ENCODE data around the gene KLF6. TPM values are rescaled to one million over a fixed set of nuclear protein-coding genes. Genes with fewer than 3 reads are reported as not detected.

The KLF6 gene
- total and polyA plus RNA-seq, 2 experiments from 2014 or later = 19.6 to 35.4 TPM

- H3K79me2 ChIP-seq (replicated peaks; ENCODE audit: insufficient read depth) = peaks cover 65% of the 10 kb centered on the region
- no peak overlapping the region for H3K4me3 Mint-ChIP-seq
Observed at GRCh38 chr10:3779158-3779741, 5.8 kb downstream of the KLF6 start.

More at GRCh38 chr10:3779158-3779741, 5.8 kb downstream of the KLF6 start:
- H3K27me3 ChIP-seq (ENCODE audit: insufficient read depth) = no peaks in the 10 kb centered on the region
- H3K27ac ChIP-seq (ENCODE audit: low read depth) = no peak overlapping the region
- H3K36me3 ChIP-seq (ENCODE audit: insufficient read depth) = peaks cover 50% of the 10 kb centered on the region
- DNase-seq (ENCODE audit: low spot score) = no peak
- H3F3A ChIP-seq (replicated peaks; ENCODE audit: low read depth) = peaks cover 3% of the 10 kb centered on the region; the same call in 1 of the 2 replicates
- no peak overlapping the region for H3K4me2 ChIP-seq
- no peak for TF ChIP-seq ZNF462 (CRISPR knock-in tag; IDR thresholded peaks at IDR 0.05)
- no peak for TF ChIP-seq ETS1 (IDR thresholded peaks at IDR 0.05)
- TF ChIP-seq EZH2phosphoT487 (IDR thresholded peaks at IDR 0.05; ENCODE audit: unreplicated experiment) = no peak
- TF ChIP-seq ZNF331 (CRISPR knock-in tag; IDR thresholded peaks at IDR 0.05; ENCODE audit: low read depth) = no peak
- no peak for TF ChIP-seq POLR2AphosphoS5 (IDR thresholded peaks at IDR 0.05; ENCODE audit: low read depth)
- TF ChIP-seq STAT1 (IDR thresholded peaks at IDR 0.05; ENCODE audit: unreplicated experiment) = no peak
- TF ChIP-seq NANOG (IDR thresholded peaks at IDR 0.05; ENCODE audit: borderline replicate concordance) = no peak
- no peak for TF ChIP-seq CREB1 (CRISPR knock-in tag; IDR thresholded peaks at IDR 0.05; ENCODE audit: low read depth)
- no peak for TF ChIP-seq ZNF114 (CRISPR knock-in tag; IDR thresholded peaks at IDR 0.05)
- TF ChIP-seq JUNB (IDR thresholded peaks at IDR 0.05; ENCODE audit: unreplicated experiment) = no peak
- TF ChIP-seq CTCF (conservative IDR thresholded peaks at IDR 0.05; ENCODE audit: low read depth in 2 of 2) = no peak
- TF ChIP-seq EZH2 (IDR thresholded peaks at IDR 0.05; ENCODE audit: low read depth, unreplicated experiment) = no peak
- TF ChIP-seq REST (IDR thresholded peaks at IDR 0.05; ENCODE audit: unreplicated experiment) = no peak
- H3K4me3 ChIP-seq = no peak overlapping the region
- no peaks in the 10 kb centered on the region for H3K9me2 ChIP-seq (ENCODE audit: insufficient read depth)
- peaks cover 47% of the 10 kb centered on the region for H3K4me1 Mint-ChIP-seq
- ATAC-seq = no peak
- no peaks in the 10 kb centered on the region for H3K9me3 Mint-ChIP-seq
- peaks cover 38% of the 10 kb centered on the region for H3K4me1 ChIP-seq (ENCODE audit: insufficient read depth)
- H3K27ac Mint-ChIP-seq = no peak overlapping the region
- peaks cover 31% of the 10 kb centered on the region for H3K27me3 Mint-ChIP-seq (ENCODE audit: insufficient read depth, low read depth, poor library complexity)
- peaks cover 49% of the 10 kb centered on the region for H4K20me1 ChIP-seq (replicated peaks; ENCODE audit: insufficient read depth)
- H3K36me3 Mint-ChIP-seq (ENCODE audit: low read depth) = peaks cover 75% of the 10 kb centered on the region
- no peak overlapping the region for H2AFZ ChIP-seq
